Right atrium auricular region (tissue), 2 donors: ENCODE measurements around the gene SMURF1. TPM values are rescaled to one million over a fixed set of nuclear protein-coding genes. Genes with fewer than 3 reads are reported as not detected.
"Not testable (repeated sequence)": the region's sequence is repeated elsewhere in the genome, so short reads cannot be mapped to it uniquely, and the experiment has no call there.

Experiments used
- DNase-seq: peaks from one replicate; pipeline ENCODE4 v3.0.0-alpha.2; 2019; ENCODE audit warnings: low spot score
- H3K27ac ChIP-seq, 2 donors: fragments of 200-600 bp; sonication (generic); 1 replicate in 1 of 2; 2 replicates in 1 of 2; pipeline ENCODE4 v1.5.1; 2016 to 2019
- H3K27me3 ChIP-seq, 2 donors: fragments of 200-600 bp; sonication (generic); one replicate each; pipeline versions ENCODE4 v1.5.1 to v1.6.0; 2017 to 2019
- H3K36me3 ChIP-seq: fragments of 200-600 bp; sonication (generic); one replicate; pipeline ENCODE4 v1.5.1; 2016
- H3K4me1 ChIP-seq, 2 donors: fragments of 200-600 bp; sonication (generic); one replicate each; pipeline versions ENCODE4 v1.5.1 to v1.6.0; 2017 to 2019
- H3K4me3 ChIP-seq, 2 donors: fragments of 200-600 bp; sonication (generic); 1 replicate in 1 of 2; 2 replicates in 1 of 2; pipeline ENCODE4 v1.5.1; 2017 to 2019; ENCODE audit warnings: mild to moderate bottlenecking in 1 of 2, moderate library complexity in 1 of 2
- H3K9me3 ChIP-seq, 2 donors: fragments of 200-600 bp; sonication (generic); one replicate each; pipeline ENCODE4 v1.5.1; 2019
- total RNA-seq, 2 donors: library from RNA; depleted of rRNA; stranded (reverse); fragments of >200 nt; gene quantifications; one replicate each; pipeline ENCODE4 v1.1.0, GENCODE V29; 2016
- TF ChIP-seq, protein P1 (sequence below), 2 donors: fragments of 200-600 bp; sonication (generic); IDR thresholded peaks; one replicate each; pipeline ENCODE4 v1.5.1; 2019; ENCODE audit warnings: antibody characterized with exemption in 2 of 2

The SMURF1 gene
- total RNA-seq, 2 donors from 2014 or later = 9.0 to 14.3 TPM

DNA sequence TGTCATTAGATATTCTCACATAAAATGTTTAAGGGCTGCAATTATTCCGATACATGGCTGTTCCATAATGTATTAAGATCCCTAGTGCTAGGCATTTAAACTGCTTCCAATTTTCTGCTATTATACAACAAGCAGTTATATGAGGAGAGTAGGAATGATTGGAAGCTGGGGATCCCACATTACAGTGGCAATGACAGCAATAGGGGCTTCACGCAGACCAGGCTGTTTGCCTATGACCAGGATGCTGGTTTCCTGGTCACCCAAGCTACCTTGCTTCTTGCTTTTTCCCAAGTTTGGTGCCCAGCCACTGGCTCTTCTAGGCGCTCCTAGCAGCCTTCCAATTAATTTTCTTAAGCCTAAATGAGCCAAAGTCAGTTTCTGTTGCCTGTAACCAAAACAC is 39.3 kb downstream of the SMURF1 start:
- no peak overlapping the region for H3K27ac ChIP-seq
- H3K27me3 ChIP-seq = no peaks in the 10 kb centered on the region
- peaks cover 0 to 34% of the 10 kb centered on the region in 2 donors for H3K4me1 ChIP-seq
- no peaks in the 10 kb centered on the region for H3K9me3 ChIP-seq
- no peaks in the 10 kb centered on the region for H3K36me3 ChIP-seq
- DNase-seq = no peak
- TF ChIP-seq, protein P1, sequence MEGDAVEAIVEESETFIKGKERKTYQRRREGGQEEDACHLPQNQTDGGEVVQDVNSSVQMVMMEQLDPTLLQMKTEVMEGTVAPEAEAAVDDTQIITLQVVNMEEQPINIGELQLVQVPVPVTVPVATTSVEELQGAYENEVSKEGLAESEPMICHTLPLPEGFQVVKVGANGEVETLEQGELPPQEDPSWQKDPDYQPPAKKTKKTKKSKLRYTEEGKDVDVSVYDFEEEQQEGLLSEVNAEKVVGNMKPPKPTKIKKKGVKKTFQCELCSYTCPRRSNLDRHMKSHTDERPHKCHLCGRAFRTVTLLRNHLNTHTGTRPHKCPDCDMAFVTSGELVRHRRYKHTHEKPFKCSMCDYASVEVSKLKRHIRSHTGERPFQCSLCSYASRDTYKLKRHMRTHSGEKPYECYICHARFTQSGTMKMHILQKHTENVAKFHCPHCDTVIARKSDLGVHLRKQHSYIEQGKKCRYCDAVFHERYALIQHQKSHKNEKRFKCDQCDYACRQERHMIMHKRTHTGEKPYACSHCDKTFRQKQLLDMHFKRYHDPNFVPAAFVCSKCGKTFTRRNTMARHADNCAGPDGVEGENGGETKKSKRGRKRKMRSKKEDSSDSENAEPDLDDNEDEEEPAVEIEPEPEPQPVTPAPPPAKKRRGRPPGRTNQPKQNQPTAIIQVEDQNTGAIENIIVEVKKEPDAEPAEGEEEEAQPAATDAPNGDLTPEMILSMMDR (IDR thresholded peaks at IDR 0.05) = no peak
- no peak overlapping the region for H3K4me3 ChIP-seq

- not testable (repeated sequence) for H3K4me3 ChIP-seq, H3K27me3 ChIP-seq, H3K36me3 ChIP-seq, DNase-seq, H3K9me3 ChIP-seq
- Histone ChIP-seq H3K4me1 (peaks cover 0 to 26% of the 10 kb centered on the region in 2 donors), H3K27ac (peak overlapping the region in 1 of 2 donors; percentile 2)
Observed at GRCh38 chr7:99103836-99104235, 40.1 kb downstream of the SMURF1 start.

- TF ChIP-seq, protein P1 (IDR thresholded peaks at IDR 0.05) = no peak
- DNase-seq = no peak
- Histone ChIP-seq H3K27me3 (no peaks in the 10 kb centered on the region), H3K4me1 (peaks cover 0 to 23% of the 10 kb centered on the region in 2 donors), H3K27ac (no peak overlapping the region), H3K9me3 (no peaks in the 10 kb centered on the region), H3K4me3 (no peak overlapping the region), H3K36me3 (no peaks in the 10 kb centered on the region)
Observed at GRCh38 chr7:99102809-99103690, 40.9 kb downstream of the SMURF1 start.

GRCh38 chr7:99102361-99102760 is 41.5 kb downstream of the SMURF1 start:
- H3K4me3 ChIP-seq = no peak overlapping the region
- H3K9me3 ChIP-seq = peaks cover 0 to 3% of the 10 kb centered on the region in 2 donors
- H3K4me1 ChIP-seq = peaks cover 0 to 16% of the 10 kb centered on the region in 2 donors
- no peaks in the 10 kb centered on the region for H3K27me3 ChIP-seq
- no peak for DNase-seq
- TF ChIP-seq, protein P1 (IDR thresholded peaks at IDR 0.05) = no peak
- no peak overlapping the region for H3K27ac ChIP-seq
- H3K36me3 ChIP-seq = no peaks in the 10 kb centered on the region

DNA sequence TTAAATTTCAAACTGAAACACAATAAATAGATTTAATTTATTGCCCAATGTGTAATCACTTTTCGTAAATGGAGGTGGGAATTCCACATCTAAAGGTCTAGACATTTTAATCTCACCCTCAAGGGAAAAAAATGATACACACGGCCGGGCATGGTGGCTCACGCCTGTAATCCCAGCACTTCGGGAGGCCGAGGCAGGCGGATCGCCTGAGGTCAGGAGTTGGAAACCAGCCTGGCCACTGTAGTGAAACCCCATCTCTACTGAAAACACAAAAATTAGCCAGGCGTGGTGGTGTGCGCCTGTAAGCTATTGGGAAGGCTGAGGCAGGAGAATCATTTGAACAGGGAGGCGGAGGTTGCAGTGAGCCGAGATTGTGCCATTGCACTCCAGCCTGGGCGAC is 42.4 kb downstream of the SMURF1 start:
- not testable (repeated sequence) for H3K4me3 ChIP-seq, DNase-seq, H3K9me3 ChIP-seq, H3K27me3 ChIP-seq, H3K27ac ChIP-seq, H3K36me3 ChIP-seq
- H3K4me1 ChIP-seq = peaks cover 0 to 19% of the 10 kb centered on the region in 2 donors

DNA sequence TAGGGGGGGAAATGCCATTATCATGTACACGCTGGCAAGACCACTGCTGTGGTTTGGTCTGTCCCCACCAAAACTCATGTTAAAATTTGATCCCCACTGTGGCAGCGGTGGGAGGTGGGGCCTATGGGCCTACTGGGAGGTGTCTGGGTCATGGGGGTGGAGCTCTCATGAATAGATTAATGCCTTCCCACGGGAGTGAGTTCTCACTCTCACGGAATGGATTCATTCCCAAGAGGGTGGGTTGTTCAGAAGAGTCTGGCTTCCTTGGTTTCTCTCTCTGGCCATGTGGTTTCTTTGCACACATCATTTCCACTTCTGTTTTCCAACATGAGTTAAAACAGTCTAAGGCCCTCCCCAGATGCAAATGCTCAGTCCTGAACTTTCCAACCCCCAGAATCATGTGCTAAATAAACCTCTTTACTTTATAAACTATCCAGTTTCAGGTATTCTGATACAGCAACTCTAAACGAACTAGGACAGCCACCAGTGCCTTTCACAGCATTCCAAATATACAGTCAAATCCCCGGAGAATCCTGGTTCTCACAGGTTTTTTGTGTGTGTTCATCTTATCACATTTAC is 44.3 kb downstream of the SMURF1 start:
- TF ChIP-seq, protein P1 (IDR thresholded peaks at IDR 0.05) = no peak
- Histone ChIP-seq H3K4me1 (peaks cover 0 to 31% of the 10 kb centered on the region in 2 donors), H3K9me3 (peaks cover 0 to 6% of the 10 kb centered on the region in 2 donors), H3K4me3 (no peak overlapping the region), H3K36me3 (no peaks in the 10 kb centered on the region), H3K27ac (peak overlapping the region; percentile 41 to 55), H3K27me3 (no peaks in the 10 kb centered on the region)
- no peak for DNase-seq
